DMS 273 (cell line): ENCODE measurements around the gene GSTM4.

Source experiments
- DNase-seq: peaks from one replicate; lab custom pipeline; 2025; ENCODE audit not compliant: unreplicated experiment; lab: John Stamatoyannopoulos, UW

The GSTM4 gene

GRCh38 chr1:109636201-109636952 is 19.5 kb upstream of the GSTM4 start:
- DNase-seq, result peak; percentile 57

GRCh38 chr1:109637446-109637845 is 18.5 kb upstream of the GSTM4 start:
- DNase-seq, result no peak

DNA sequence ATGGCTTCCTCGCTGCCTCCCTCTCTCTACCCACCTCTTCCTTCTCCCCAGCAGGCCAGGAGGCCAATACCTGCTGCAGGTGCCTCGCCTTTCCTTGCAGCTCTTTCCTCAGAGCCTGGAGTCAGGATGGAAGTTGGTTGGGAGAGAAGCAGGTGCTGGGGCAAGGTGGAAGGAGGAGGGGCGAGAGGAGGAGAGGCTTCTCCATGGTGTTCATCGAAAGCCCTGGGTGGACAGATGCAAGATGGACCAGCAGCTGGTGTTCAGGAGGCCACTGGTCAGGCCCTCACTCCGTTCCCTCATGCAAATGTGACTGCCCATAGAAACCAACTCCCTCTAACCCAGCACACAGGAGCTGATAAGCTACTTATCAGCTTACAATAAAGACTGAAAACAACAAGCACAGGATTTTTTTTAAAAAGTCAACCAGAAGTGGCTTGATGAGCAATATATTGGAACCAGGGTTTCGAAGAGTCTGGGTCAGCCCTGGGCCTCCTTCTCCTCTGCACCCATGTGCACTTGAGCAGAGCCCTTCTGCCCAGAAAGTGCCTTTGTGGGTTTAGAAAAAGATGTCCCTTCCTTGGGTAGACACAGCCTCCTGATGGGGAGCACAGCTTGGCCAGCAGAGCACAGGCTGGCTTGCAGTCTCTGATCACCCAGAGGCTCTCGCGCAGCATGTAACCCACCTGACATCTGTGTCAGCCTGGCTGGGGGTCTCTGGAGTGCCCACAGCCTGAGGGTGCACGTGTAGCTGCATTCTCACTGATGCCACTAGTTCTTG is 16.6 kb upstream of the GSTM4 start:
- no peak for DNase-seq

DNA sequence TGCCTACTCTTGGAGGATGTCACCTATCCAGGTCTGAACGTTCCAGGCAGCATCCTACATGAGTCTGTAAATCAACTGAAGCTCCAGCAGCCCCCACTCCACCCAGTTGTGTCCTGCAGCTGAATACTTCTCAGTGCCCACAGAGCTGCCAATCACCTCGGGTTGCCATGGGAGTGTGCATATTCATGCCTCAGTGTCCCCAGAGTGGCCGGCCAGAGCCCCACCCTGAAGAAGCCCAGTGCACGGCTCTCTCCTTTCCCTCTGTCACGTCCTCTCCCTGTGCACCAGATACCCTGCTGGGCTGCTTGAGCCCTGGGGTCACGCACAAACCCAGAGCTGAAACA is 16.1 kb upstream of the GSTM4 start:
- DNase-seq, result no peak

GRCh38 chr1:109640285-109640865 is 15.5 kb upstream of the GSTM4 start:
- peak; percentile 88 for DNase-seq

- DNase-seq, result no peak
Measured at GRCh38 chr1:109641078-109641740, 14.7 kb upstream of the GSTM4 start.

GRCh38 chr1:109641861-109642260 is 14.0 kb upstream of the GSTM4 start:
- DNase-seq, result no peak

DNA sequence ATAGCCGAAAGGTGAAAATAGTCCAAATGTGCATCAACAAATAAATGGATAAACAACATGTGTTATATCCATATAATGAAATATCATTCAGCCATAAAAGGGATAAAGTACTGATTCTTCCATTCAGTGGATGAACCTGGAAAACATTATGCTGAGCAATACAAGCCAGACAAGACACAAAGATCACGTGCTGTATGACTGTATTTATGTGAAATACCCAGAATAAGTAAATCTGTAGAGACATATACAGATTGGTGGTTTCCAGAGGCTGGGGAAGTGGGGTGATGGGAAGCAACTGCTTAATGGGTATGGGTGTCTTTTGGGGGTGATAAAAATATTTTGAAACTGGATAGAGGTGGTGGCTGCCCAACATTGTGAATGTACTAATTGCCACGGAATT is 13.3 kb upstream of the GSTM4 start:
- no peak for DNase-seq

DNA sequence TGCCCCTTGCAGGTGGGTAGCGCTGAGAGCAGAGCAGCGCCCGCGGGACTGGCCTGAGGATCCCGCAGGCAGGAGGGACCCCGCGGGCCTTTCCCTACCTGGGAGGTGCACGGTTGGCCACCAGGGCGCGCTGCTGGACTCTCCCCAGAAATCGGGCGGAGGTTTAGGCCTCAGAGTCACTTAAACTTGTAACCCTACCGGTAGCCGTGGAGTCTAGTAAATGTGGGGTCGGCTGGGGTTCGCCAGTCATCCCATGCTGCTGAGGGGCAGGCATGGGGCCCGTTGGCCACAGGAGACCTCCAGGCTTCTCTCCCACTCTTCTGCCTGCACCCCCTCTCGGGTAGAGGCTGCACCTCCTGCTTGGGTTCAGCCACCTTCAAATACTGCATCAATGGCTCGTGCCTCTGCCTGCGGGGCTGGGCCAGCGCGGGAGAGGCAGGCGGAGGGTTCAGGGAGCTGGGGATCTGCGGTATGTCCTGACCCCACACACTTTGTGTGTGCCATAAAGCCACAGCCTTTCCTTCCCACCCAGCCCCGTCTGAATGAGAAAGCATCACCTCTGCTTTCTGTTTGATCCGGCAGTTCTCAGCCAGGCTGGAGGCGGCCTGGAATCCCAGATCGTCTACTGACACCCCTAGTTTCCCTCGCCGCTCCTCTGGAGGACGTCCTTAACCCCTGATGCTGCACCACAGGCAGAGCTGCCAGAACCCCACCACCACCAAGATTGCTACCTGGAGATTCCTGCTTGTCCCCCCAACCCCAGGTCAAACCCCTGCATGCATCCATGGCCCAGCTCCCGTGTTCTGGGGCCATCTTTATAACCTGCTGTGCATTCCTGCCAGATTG is 12.3 kb upstream of the GSTM4 start:
- peak; percentile 93 for DNase-seq

- no peak for DNase-seq
Measured at GRCh38 chr1:109644670-109645069, 11.2 kb upstream of the GSTM4 start.

DNA sequence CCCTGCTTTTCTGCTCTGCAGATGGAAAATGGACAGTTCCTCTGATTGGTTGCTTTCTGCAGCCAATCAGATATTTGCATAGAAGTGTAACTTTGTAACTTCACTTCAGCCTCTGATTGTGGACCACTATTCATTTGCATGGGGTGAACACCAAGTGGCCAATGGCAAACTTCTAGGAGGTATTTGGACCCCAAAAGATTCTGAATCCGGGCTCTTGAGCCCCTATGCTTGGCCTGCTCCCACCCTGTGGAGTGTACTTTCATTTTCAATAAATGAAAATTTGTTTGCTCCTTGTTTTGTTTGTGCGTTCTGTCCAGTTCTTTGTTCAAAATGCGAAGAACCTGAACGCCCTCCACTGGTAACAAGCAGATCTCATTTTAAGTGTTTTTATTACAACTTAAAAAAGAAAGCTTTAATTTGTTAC is 6.4 kb upstream of the GSTM4 start:
- DNase-seq, result peak; percentile 54

DNA sequence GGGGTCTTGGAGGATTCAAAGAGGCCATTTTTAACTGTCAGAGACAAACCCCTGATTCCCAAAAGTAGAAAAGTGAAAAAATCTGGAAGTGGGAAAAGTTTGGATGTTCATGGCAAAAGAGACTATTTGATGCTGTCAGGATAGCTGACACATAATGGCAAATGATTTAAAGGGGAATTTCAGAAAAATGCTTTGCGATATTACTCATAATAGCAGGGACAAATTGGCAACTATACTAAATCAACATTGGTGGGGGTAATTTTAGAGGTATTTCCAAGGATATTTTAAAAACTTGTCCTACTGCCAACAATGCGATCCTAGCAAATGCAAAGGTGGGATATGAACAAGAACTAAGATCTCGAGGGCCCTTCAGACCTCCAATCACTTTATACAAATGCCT is 5.3 kb upstream of the GSTM4 start:
- no peak for DNase-seq

DNA sequence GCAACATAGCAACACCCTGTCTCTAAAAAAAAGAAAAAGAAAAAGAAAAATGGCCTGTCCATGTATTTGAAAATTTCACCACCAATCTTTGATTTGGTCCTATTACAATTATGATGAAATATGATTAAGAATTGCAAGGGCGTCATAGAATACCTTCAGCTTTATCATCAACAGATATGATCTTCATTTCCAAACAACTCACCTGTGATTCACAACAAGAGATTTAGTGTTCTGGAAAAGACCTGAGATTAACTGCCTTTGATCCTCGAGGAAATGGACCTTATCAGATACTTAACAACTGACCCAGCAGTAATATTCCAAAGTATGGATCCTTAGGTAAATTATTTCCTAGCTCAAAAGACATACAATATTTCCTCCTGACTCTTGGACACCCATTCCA is 3.5 kb upstream of the GSTM4 start:
- DNase-seq, result no peak

- DNase-seq, result no peak
Measured at GRCh38 chr1:109653306-109653705, 2.6 kb upstream of the GSTM4 start.

DNA sequence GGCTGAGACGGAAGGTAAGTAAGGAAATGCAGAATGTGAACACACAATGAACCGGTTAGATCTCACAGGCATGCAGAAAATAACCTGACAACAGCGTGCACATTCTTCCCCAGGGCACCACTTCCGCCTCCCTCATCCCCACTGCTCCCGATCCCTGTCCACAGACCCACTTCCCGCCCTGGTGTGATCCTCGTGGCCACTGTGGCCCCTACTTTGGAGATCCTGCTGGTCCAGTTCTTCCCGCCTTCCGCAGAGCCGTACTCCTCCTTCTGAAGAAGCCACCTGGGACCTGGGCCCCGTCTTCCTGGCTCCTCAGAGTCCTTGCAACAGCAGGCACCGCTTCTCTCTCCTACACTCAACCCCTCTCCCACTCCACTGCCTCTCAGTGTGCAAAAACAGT is 1.4 kb upstream of the GSTM4 start:
- DNase-seq, result no peak

GRCh38 chr1:109657395-109657794 is 1.5 kb downstream of the GSTM4 start:
- DNase-seq, result no peak

- DNase-seq, result no peak
Measured at GRCh38 chr1:109657970-109658369, 2.1 kb downstream of the GSTM4 start.

DNA sequence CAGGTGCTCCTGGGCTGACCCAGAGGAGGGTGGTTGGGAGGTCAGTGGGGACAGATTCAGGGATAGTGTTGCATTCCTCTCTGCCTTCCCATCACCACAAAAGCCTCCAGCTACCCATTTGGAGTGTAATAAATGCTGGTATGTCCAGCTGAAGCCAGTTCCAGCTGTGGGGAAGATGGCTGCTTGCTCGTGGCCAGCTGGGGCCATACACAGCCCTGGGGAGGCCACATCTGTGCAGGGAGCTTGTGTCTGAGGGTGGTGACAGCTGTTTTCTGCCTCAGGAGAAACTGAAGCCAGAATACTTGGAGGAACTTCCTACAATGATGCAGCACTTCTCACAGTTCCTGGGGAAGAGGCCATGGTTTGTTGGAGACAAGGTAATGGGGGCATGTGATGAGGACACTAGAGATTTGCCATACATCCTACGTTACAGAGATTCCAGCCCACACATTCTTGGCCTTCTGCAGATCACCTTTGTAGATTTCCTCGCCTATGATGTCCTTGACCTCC is 2.7 kb downstream of the GSTM4 start:
- peak; percentile 20 for DNase-seq

DNA sequence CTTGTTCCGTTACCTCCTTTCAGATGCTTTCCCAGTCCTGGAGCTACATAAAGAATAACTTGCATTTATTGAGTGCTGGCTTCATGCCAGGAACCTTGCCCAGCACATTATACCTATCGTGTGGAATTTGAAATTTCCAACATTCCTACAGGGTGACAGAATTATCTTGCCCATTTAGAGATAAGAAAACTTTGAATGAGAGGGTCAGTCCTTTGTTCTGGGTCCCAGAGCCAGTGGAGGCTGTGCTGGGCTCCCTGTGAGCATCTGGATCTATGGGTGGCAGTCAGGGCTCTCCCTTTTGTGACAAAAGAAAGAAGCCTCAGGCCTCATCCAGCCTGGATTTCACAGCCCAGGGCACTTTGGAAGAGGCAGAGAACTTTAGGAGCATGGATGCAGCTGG is 3.2 kb downstream of the GSTM4 start:
- DNase-seq, result no peak

DNA sequence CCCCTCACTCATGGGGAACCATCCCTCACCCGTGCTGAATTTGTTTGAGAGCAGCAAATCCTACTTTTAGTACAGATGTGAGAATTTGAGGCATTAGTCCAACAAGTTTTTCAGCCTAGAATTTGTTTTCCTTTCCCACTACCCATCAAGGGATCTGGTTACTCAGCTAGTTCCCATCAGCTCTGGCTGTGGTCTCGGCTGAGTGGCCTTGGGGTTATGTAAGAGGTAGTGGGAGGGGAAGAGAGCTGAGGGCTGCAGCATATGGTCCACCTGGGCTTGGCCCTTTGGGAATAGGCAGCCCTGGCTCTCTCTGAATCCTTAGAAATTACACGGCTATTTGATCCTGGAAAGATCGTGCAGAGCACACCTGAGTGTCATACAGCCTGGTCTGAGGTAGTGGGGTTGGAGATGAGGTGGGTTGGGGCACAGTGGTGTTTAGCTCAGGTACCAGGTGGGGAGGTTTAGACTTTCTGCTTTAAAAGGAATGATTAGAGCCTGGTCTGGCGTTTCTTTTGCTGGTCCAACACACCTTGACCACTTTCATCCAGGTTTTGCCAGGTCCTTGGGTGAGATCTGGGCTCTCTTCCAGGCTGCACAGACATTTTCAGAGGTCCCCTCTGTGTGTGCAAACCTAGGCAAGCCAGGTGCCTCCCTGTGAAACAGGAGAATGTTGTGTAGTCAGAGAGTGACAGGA is 4.2 kb downstream of the GSTM4 start:
- DNase-seq, result peak; percentile 84
